WTC11 (cell line): ENCODE data around the gene NALCN.

ENCODE experiments used
- ATF2 ChIP-seq: sonication (generic); formaldehyde crosslinking; IDR thresholded peaks from 2 replicates; pipeline ENCODE4 v1.8.1; 2022; ENCODE audit warnings: low read depth, missing genetic modification reagents, borderline replicate concordance
- CTCF ChIP-seq: fragments of 200-600 bp; IDR thresholded peaks from 2 replicates; pipeline ENCODE4 v1.8.0; 2022; ENCODE audit warnings: antibody characterized with exemption
- ETV6 ChIP-seq: sonication (generic); formaldehyde crosslinking; IDR thresholded peaks from 2 replicates; pipeline ENCODE4 v1.8.1; 2022; ENCODE audit warnings: mild to moderate bottlenecking, missing genetic modification reagents
- TEAD4 ChIP-seq: sonication (generic); formaldehyde crosslinking; IDR thresholded peaks from 2 replicates; pipeline ENCODE4 v1.8.0; 2022; ENCODE audit warnings: mild to moderate bottlenecking, missing genetic modification reagents

GRCh38 chr13:101155920-101156319, 260.4 kb downstream of the NALCN start:
- TF ChIP-seq CTCF (no peak; the same call in 1 of the 2 replicates), ETV6 (no peak), ATF2 (CRISPR knock-in tag) (no peak), TEAD4 (CRISPR knock-in tag) (no peak)
